ENCODE measurements around the gene SLC25A19.

DNA sequence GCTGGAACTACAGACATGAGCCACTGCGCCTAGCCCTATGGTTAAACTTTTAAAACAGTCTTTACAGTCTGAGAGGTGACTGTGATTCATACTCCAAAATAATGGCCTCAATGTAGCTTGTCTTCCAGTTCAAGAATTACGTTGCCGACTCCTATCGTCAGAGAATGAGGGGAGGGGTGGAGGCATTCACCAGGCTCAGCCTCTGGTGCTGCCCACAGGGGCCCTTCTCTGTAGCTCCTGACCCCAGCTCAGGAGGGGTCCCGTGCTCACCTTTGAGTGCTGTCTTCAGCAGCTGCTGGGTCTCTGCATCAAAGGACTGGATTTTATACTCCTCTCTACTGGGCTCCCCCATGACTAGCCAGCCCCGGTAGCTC lies 19.4 kb downstream of the SLC25A19 start:
- TF ChIP-seq, protein P1, sequence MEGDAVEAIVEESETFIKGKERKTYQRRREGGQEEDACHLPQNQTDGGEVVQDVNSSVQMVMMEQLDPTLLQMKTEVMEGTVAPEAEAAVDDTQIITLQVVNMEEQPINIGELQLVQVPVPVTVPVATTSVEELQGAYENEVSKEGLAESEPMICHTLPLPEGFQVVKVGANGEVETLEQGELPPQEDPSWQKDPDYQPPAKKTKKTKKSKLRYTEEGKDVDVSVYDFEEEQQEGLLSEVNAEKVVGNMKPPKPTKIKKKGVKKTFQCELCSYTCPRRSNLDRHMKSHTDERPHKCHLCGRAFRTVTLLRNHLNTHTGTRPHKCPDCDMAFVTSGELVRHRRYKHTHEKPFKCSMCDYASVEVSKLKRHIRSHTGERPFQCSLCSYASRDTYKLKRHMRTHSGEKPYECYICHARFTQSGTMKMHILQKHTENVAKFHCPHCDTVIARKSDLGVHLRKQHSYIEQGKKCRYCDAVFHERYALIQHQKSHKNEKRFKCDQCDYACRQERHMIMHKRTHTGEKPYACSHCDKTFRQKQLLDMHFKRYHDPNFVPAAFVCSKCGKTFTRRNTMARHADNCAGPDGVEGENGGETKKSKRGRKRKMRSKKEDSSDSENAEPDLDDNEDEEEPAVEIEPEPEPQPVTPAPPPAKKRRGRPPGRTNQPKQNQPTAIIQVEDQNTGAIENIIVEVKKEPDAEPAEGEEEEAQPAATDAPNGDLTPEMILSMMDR (IDR thresholded peaks at IDR 0.05), result no peak
- TF ChIP-seq POLR2AphosphoS5 (IDR thresholded peaks at IDR 0.05) (no peak), POLR2A (IDR thresholded peaks at IDR 0.05; ENCODE audit: low read depth) (no peak)
